Caco-2 (cell line): Measurements from ENCODE around the gene DYNLRB1. TPM values are rescaled to one million over a fixed set of nuclear protein-coding genes. Genes with fewer than 3 reads are reported as not detected.

Source experiments
- BruUV-seq: library from RNA; stranded (reverse); fragments of 400-500 nt; replicated peaks from 2 replicates; lab custom pipeline; 2021; lab: Mats Ljungman, UMichigan
- CTCF ChIA-PET: fragments of 300-600 bp; sonication (Branson Sonifier 250); formaldehyde crosslinking; loops from one replicate; lab custom pipeline; 2022; ENCODE audit warnings: antibody characterized with exemption; lab: Charles Lee
- POLR2A ChIA-PET: fragments of 300-600 bp; sonication (Branson Sonifier 250); formaldehyde crosslinking; loops from one replicate; lab custom pipeline; 2022; ENCODE audit warnings: antibody characterized with exemption; lab: Charles Lee
- DNase-seq, 2 experiments: peaks; one replicate each; pipeline versions ENCODE4 v3.0.0 to v3.0.0-alpha.2; 2020 to 2022
- H3K27me3 ChIP-seq: replicated peaks from 2 replicates; pipeline ENCODE4 v1.6.0; 2011; ENCODE audit warnings: low read length; ENCODE audit not compliant: control insufficient read depth, insufficient read depth
- H3K36me3 ChIP-seq: 2 replicates; pipeline ENCODE4 v1.5.1; 2011; ENCODE audit warnings: low read length; ENCODE audit not compliant: control insufficient read depth, insufficient read depth
- H3K4me1 ChIP-seq: fragments of 250-450 bp; sonication (Bioruptor Pico); 2 replicates; pipeline ENCODE4 v1.5.1; 2020; ENCODE audit warnings: mild to moderate bottlenecking
- H3K4me3 ChIP-seq: 2 replicates; pipeline ENCODE4 v1.5.1; 2011; ENCODE audit warnings: low read depth, mild to moderate bottlenecking, control low read depth, low read length
- H3K9me3 ChIP-seq: fragments of 250-450 bp; sonication (Bioruptor Pico); 2 replicates; pipeline ENCODE4 v1.5.1; 2020; ENCODE audit warnings: mild to moderate bottlenecking, moderate library complexity
- H3K27ac Mint-ChIP-seq: one replicate; pipeline ENCODE4 v1.8.0; 2022; ENCODE audit warnings: mixed read lengths; ENCODE audit not compliant: unreplicated experiment
- H3K27me3 Mint-ChIP-seq: one replicate; pipeline ENCODE4 v1.8.0; 2022; ENCODE audit warnings: mixed read lengths; ENCODE audit not compliant: insufficient read depth, unreplicated experiment
- H3K36me3 Mint-ChIP-seq: one replicate; pipeline ENCODE4 v1.8.0; 2022; ENCODE audit warnings: mild to moderate bottlenecking, mixed read lengths; ENCODE audit not compliant: insufficient read depth, unreplicated experiment
- H3K4me1 Mint-ChIP-seq: one replicate; pipeline ENCODE4 v1.8.0; 2022; ENCODE audit warnings: low read depth, mixed read lengths; ENCODE audit not compliant: unreplicated experiment
- H3K4me3 Mint-ChIP-seq: one replicate; pipeline ENCODE4 v1.8.0; 2022; ENCODE audit warnings: mild to moderate bottlenecking, moderate library complexity, mixed read lengths; ENCODE audit not compliant: unreplicated experiment
- H3K9me3 Mint-ChIP-seq: one replicate; pipeline ENCODE4 v1.8.0; 2022; ENCODE audit warnings: mixed read lengths; ENCODE audit not compliant: unreplicated experiment
- intact Hi-C: fragments of 100-400 bp; cut with micrococcal nuclease; formaldehyde crosslinking; loops from one replicate; pipeline ENCODE4 v1.10.0; 2022; ENCODE audit not compliant: unreplicated experiment
- total RNA-seq: library from RNA; stranded (reverse); gene quantifications from 2 replicates; pipeline ENCODE4 v1.2.3, GENCODE V29; 2022
- TF ChIP-seq, protein P1 (sequence below), 2 experiments: fragments of 200-600 bp in 1 of 2; IDR thresholded peaks; 1 replicate in 1 of 2; 2 replicates in 1 of 2; pipeline versions ENCODE4 v1.5.1 to v1.8.0; 2011 to 2022; ENCODE audit warnings: antibody characterized with exemption in 1 of 2, control low read depth in 1 of 2, inconsistent platforms in 1 of 2, low read depth in 1 of 2, low read length in 1 of 2, mild to moderate bottlenecking in 1 of 2, moderate library complexity in 1 of 2; ENCODE audit not compliant: insufficient read depth in 1 of 2, severe bottlenecking in 1 of 2, unreplicated experiment in 1 of 2

DYNLRB1 gene
- total RNA-seq, 1 experiment from 2014 or later, result 359 TPM

DNA sequence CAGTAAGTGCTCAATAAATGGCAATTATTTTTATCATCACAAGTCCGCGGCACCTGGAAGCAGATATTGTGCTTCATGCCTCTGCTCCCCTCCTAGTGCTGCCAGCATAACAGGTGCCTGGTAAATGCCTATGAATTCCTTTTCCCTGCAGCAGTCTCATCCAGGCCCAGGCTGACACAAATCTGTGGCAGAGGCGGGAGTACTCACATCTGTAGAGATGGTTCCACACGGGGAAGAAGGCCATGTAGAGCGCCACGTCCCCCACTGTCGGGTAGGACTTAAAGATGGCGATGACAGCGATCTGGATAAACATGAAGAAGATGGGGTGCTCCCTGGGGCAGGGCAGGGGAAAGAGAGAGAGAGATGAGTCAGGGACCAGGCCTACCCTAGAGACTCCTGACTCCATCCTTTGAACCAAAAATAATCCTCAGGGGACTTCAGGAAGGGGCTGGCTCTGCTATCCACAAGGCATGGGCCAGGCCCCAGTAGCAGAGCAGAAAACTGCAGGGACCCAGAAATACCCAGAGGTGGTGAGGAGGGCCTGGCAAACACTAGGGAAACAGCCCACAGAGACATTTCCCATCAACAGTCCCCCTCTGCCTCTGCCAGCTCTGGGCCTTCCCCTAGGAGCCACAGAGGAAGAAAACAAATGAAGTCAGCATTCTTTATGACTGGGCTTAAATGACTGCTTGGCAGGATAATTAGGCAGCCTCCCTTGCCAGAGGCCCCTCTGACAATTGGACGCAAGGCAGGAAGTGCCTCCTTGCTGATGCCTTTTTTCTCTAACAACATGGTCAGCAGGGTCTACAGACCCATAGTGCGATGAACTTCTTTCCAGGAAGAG lies 65.3 kb downstream of the DYNLRB1 start:
- no peak overlapping the region for H3K4me3 ChIP-seq
- TF ChIP-seq, protein P1, sequence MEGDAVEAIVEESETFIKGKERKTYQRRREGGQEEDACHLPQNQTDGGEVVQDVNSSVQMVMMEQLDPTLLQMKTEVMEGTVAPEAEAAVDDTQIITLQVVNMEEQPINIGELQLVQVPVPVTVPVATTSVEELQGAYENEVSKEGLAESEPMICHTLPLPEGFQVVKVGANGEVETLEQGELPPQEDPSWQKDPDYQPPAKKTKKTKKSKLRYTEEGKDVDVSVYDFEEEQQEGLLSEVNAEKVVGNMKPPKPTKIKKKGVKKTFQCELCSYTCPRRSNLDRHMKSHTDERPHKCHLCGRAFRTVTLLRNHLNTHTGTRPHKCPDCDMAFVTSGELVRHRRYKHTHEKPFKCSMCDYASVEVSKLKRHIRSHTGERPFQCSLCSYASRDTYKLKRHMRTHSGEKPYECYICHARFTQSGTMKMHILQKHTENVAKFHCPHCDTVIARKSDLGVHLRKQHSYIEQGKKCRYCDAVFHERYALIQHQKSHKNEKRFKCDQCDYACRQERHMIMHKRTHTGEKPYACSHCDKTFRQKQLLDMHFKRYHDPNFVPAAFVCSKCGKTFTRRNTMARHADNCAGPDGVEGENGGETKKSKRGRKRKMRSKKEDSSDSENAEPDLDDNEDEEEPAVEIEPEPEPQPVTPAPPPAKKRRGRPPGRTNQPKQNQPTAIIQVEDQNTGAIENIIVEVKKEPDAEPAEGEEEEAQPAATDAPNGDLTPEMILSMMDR (IDR thresholded peaks at IDR 0.05; ENCODE audit: insufficient read depth in 1 of 2, low read depth in 1 of 2, low read length in 1 of 2, severe bottlenecking in 1 of 2, unreplicated experiment in 1 of 2), result no peak
- peaks cover 20% of the 10 kb centered on the region for H3K4me1 ChIP-seq
- intact Hi-C loops, result no loop called here
- Mint-ChIP-seq H3K4me1 (peaks cover 9% of the 10 kb centered on the region), H3K27me3 (no peaks in the 10 kb centered on the region), H3K4me3 (no peak overlapping the region), H3K9me3 (no peaks in the 10 kb centered on the region), H3K27ac (no peak overlapping the region), H3K36me3 (peaks cover 10% of the 10 kb centered on the region)
- DNase-seq, result no peak
- no peaks in the 10 kb centered on the region for H3K27me3 ChIP-seq
- BruUV-seq, result no TSS peak
- H3K36me3 ChIP-seq, result no peaks in the 10 kb centered on the region
- ChIA-PET POLR2A (no interaction called here), CTCF (interaction anchor here (0.9 to 1.4 kb wide), 3 partner anchors 43 to 188 kb away, joined by 3 to 10 read pairs (median 5); no protein-coding TSS in a partner anchor)
- no peaks in the 10 kb centered on the region for H3K9me3 ChIP-seq

DNA sequence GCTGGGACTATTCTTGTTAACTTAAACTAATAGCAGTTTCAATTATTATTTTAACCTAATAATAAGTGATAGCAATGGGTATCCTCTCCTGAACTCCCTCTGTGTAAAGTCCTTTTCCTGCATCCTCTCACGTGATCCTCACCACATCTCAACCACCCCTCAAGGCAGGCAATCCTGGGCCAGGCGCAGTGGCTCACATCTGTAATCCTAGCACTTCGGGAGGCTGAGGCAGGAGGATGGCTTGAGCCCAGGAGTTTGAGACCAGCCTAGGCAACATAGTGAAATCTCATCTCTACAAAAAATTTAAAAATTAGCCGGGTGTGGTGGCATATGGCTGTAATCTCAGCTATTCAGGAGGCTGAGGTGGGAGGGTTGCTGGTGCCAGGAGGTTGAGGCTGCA lies 66.0 kb downstream of the DYNLRB1 start:
- POLR2A ChIA-PET, result interaction anchor here (0.9 kb wide), 1 partner anchor 127 kb away, joined by 3 read pairs; no protein-coding TSS in a partner anchor

DNA sequence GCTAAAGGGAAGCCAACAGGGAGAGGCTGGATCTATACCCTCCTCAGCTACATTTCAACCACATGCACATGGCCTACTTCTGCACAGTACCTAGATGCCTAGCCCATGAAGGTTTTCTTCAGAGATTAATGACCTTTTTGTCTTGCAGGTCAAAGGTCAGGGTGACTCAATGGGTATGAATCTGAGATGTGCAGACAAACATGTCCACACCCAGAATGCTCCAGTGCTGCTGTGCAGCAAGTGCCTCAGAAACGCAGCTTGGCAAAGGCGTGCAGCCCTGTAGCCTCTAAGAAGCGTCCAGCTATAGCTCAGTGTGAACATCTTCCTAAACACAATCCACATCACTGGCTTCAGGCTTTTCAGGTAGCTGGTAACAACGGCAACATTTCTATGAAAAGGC lies 66.7 kb downstream of the DYNLRB1 start:
- peaks cover 10% of the 10 kb centered on the region for H3K36me3 Mint-ChIP-seq
- CTCF ChIA-PET, result interaction anchor here (0.8 to 2.0 kb wide), 10 partner anchors 9 to 590 kb away, joined by 3 to 10 read pairs (median 4); partner anchors contain the start of gene TP53INP2
- Histone ChIP-seq H3K4me1 (peaks cover 20% of the 10 kb centered on the region), H3K27me3 (no peaks in the 10 kb centered on the region), H3K36me3 (no peaks in the 10 kb centered on the region), H3K4me3 (no peak overlapping the region), H3K9me3 (no peaks in the 10 kb centered on the region)
- peak overlapping the region; percentile 64 for H3K27ac Mint-ChIP-seq
- BruUV-seq, result no TSS peak
- peaks cover 9% of the 10 kb centered on the region for H3K4me1 Mint-ChIP-seq
- intact Hi-C loops, result no loop called here
- no peaks in the 10 kb centered on the region for H3K27me3 Mint-ChIP-seq
- TF ChIP-seq, protein P1 (IDR thresholded peaks at IDR 0.05; ENCODE audit: insufficient read depth in 1 of 2, low read depth in 1 of 2, low read length in 1 of 2, severe bottlenecking in 1 of 2, unreplicated experiment in 1 of 2), result no peak
- H3K4me3 Mint-ChIP-seq, result no peak overlapping the region
- no peaks in the 10 kb centered on the region for H3K9me3 Mint-ChIP-seq
- POLR2A ChIA-PET, result interaction anchor here (0.6 to 0.9 kb wide), 3 partner anchors 54 to 423 kb away, joined by 3 read pairs; no protein-coding TSS in a partner anchor
- DNase-seq, result peak; percentile 68 to 74

More for the DNA sequence above, 66.0 kb downstream of the DYNLRB1 start:
- CTCF ChIA-PET, result interaction anchor here (0.9 to 2.0 kb wide), 5 partner anchors 44 to 271 kb away, joined by 3 to 10 read pairs (median 6); partner anchors contain the start of gene TP53INP2
- no peaks in the 10 kb centered on the region for H3K27me3 Mint-ChIP-seq
- intact Hi-C loops, result no loop called here
- H3K4me1 ChIP-seq, result peaks cover 20% of the 10 kb centered on the region
- TF ChIP-seq, protein P1 (IDR thresholded peaks at IDR 0.05; ENCODE audit: insufficient read depth in 1 of 2, low read depth in 1 of 2, low read length in 1 of 2, severe bottlenecking in 1 of 2, unreplicated experiment in 1 of 2), result no peak
- no peaks in the 10 kb centered on the region for H3K27me3 ChIP-seq
- H3K9me3 ChIP-seq, result no peaks in the 10 kb centered on the region
- no peak for DNase-seq
- BruUV-seq, result no TSS peak
- H3K36me3 ChIP-seq, result no peaks in the 10 kb centered on the region
- no peaks in the 10 kb centered on the region for H3K9me3 Mint-ChIP-seq
- H3K4me3 ChIP-seq, result no peak overlapping the region
- H3K4me3 Mint-ChIP-seq, result no peak overlapping the region
- H3K27ac Mint-ChIP-seq, result no peak overlapping the region
- H3K36me3 Mint-ChIP-seq, result peaks cover 10% of the 10 kb centered on the region
- peaks cover 9% of the 10 kb centered on the region for H3K4me1 Mint-ChIP-seq
